SHP77 treated with DMSO at 0.1 percent for 48 hours (cell line): Measurements from ENCODE around the gene RAB6D.
"Not testable (repeated sequence)": the region's sequence is repeated elsewhere in the genome, so short reads cannot be mapped to it uniquely, and the experiment has no call there.

Experiments used
- DNase-seq: peaks from one replicate; lab custom pipeline; 2025; lab: John Stamatoyannopoulos, UW

The RAB6D gene

GRCh38 chr2:131363703-131364186 is at the start of gene RAB6D:
RAB6D (minus strand) TSS chr2:131364168; CDS start chr2:131363720, 448 bp downstream.
- not testable (repeated sequence) for DNase-seq

- DNase-seq: no peak
Measured at GRCh38 chr2:131413148-131413747, 49.3 kb upstream of the RAB6D start.

GRCh38 chr2:131410173-131410572 is 46.2 kb upstream of the RAB6D start:
- DNase-seq: no peak

GRCh38 chr2:131408778-131409177 is 44.8 kb upstream of the RAB6D start:
- no peak for DNase-seq

DNA sequence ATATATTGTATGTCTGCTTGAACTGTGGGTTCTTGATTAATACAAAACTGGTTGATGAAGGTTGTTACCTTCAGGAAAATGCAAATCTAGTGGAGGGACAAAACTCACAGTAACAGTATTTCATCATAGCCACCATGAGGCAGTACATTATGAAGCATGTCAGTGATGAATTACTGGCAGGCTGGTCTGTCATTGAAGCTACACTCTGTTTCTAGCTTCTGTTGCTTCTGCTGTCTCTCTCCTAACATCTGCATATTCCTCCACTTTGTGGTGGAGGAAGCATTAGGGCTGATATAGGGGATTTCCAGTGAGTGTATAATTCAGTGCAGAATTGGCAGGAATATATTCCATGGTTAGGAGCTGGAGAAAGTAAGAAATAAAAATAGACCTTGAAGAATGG is 44.2 kb upstream of the RAB6D start:
- no peak for DNase-seq

DNA sequence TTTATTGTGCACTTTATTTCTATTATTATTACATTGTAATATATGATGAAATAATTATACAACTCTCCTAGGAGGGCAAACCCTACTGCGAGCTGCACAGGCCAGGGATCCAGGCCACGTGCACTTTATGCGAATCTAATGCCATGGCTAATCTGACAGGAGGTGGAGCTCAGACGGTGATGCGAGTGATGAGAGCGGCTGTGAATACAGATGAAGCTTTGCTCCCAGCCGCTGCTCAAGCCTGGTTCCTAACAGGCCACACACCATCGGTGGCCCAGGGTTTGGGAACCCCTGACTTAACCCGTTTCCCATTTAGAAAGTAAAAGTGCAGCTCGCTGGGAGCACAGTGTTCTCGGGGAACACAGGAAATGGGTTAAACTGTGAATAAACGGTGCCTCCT is 40.8 kb upstream of the RAB6D start:
- no peak for DNase-seq

GRCh38 chr2:131402320-131403039 is 38.5 kb upstream of the RAB6D start:
- no peak for DNase-seq

- DNase-seq: no peak
Measured at GRCh38 chr2:131400849-131401248, 36.9 kb upstream of the RAB6D start.

- not testable (repeated sequence) for DNase-seq
Measured at GRCh38 chr2:131400441-131400840, 36.5 kb upstream of the RAB6D start.

GRCh38 chr2:131396209-131396608 is 32.2 kb upstream of the RAB6D start:
- DNase-seq: not testable (repeated sequence)

- DNase-seq: not testable (repeated sequence)
Measured at GRCh38 chr2:131395024-131395645, 31.2 kb upstream of the RAB6D start.

- DNase-seq: no peak
Measured at GRCh38 chr2:131394147-131394931, 30.4 kb upstream of the RAB6D start.

GRCh38 chr2:131391953-131392352 is 28.0 kb upstream of the RAB6D start:
- DNase-seq: not testable (repeated sequence)

DNA sequence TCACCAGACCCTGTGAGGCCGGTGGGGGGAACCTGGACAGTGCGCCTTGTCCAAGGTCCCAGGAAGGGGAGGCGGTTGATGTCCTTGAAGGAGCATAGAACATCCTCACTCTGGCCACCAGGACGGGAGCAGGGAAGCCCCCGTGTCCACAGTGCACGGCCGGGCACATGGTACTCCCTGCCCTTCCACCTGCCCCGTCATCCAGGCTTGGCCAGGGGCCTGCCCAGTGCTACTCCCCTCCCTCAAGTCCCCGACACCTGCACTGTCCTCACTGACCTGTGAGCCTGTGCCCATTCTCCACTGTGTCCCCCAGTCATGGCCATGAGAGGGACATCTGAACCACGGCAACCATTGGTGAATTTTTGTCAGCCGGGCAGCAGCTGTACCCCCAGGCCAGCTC is 27.5 kb upstream of the RAB6D start:
- DNase-seq: not testable (repeated sequence)

DNA sequence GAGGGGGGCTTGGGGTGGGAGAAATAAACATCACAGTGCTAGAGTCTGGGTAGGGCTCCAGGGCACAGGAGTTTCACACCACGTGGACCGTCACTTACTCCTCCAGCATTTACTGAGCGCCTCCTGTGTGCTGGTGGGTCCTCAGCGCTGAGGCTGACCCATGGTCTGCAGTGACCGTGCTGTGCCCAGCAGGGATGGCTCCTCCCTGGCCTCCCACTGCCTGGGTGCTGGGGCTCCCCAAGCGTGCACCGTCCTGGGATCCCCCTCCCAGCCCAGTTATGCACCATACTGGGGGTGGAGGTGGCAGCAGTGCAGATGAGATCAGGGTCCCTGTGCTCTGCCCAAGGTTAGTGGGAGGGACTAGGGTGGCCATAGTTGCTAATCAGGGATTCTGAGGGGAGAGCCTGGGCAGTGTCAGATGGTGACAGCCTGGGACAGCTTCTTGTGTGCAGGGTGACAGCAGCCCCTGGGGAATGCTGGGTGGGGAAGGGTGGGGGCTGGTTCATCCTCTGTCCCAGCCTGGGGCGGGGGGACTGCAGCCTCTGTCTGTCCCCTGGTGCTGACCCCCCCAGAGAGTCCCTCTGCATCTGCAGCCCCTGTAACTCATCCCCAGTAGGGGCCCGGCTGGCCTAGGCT is 26.6 kb upstream of the RAB6D start:
- not testable (repeated sequence) for DNase-seq

DNA sequence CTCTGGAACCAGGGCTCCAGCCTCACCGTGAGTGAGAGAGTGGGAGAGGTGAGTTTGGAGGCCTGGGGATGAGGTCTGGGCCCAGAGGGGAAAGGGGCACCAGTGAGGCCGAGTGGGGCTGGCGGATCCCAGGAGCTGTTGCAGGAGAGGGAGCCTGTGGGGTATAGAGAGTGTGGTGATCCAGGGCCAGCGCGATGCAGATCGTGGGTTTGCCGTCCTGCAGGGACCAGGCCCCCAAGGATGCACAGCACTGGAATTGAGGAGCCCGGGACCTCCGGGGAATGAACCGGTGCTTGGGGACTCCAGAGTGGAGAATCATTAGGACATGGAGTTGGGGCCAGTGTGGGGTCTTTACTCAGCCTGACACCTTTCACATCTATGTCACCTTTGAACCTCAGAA is 25.7 kb upstream of the RAB6D start:
- no peak for DNase-seq

DNA sequence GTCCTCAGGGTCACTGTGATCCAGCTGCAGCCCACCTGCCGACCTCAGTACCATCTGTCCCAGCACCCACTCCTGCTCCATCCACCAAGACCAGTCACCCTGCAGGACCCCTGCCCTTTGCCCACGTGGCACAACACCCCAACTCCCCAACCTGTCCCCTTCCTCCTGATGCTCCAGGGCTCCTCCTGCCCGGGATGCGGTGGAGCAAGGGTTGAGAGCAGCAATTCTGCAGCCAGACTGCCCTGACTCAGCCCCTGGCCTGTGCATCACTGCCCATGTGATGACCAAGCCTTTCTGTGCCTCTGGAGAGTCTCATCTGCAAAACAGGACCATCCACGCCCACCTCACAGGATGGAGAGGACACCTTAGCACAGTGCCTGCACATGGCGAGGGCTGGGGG is 24.9 kb upstream of the RAB6D start:
- DNase-seq: not testable (repeated sequence)

GRCh38 chr2:131373111-131373510 is 9.1 kb upstream of the RAB6D start:
- DNase-seq: not testable (repeated sequence)

GRCh38 chr2:131369954-131370353 is 6.0 kb upstream of the RAB6D start:
- no peak for DNase-seq

GRCh38 chr2:131368493-131369066 is 4.6 kb upstream of the RAB6D start:
- DNase-seq: not testable (repeated sequence)

DNA sequence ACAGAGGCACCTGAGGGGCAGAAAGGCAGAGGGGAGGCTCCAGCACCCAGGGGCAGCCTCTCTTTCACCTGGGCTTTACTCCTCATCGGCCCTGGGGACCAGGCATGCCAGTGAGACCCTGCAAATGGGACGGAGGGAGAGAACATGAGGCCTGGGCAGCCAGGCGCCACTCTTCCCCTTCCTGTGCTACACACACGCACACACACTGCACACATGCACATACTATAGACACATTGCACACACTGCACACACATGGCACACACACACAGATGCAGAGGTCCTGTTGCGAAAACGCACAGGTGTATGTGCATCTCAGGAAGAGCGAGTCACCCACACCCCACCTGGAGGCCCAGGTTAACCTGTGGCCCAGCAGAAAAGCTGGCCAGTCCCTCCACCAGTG is 3.4 kb upstream of the RAB6D start:
- DNase-seq: no peak
